Hepatocyte (in vitro differentiated cells): ENCODE measurements around the gene GPR156. TPM values are rescaled to one million over a fixed set of nuclear protein-coding genes. Genes with fewer than 3 reads are reported as not detected.
A peak's percentile ranks its signal among the peaks of the same experiment; 100 is the strongest.

Experiments used
- DNase-seq: peaks from one replicate; pipeline ENCODE4 v3.0.0-alpha.2; 2016; ENCODE audit warnings: low spot score
- H2AFZ ChIP-seq: fragments of 200-600 bp; sonication (generic); 2 replicates; pipeline ENCODE4 v1.6.0; 2016; ENCODE audit warnings: antibody characterized with exemption, mild to moderate bottlenecking
- H3K27ac ChIP-seq: fragments of 200-600 bp; sonication (generic); 2 replicates; pipeline ENCODE4 v1.5.1; 2016; ENCODE audit warnings: mild to moderate bottlenecking
- H3K27me3 ChIP-seq: fragments of 200-600 bp; sonication (generic); 2 replicates; pipeline ENCODE4 v1.6.1; 2016
- H3K36me3 ChIP-seq: fragments of 200-600 bp; sonication (generic); replicated peaks from 2 replicates; pipeline ENCODE4 v1.5.1; 2016; ENCODE audit warnings: low read depth; ENCODE audit not compliant: insufficient read depth
- H3K4me1 ChIP-seq: fragments of 200-600 bp; sonication (generic); 2 replicates; pipeline ENCODE4 v1.5.1; 2016; ENCODE audit warnings: mild to moderate bottlenecking, moderate library complexity; ENCODE audit not compliant: insufficient read depth
- H3K4me2 ChIP-seq: fragments of 200-600 bp; sonication (generic); 2 replicates; pipeline ENCODE4 v1.6.0; 2016
- H3K4me3 ChIP-seq: fragments of 200-600 bp; sonication (generic); 2 replicates; pipeline ENCODE4 v1.5.1; 2016; ENCODE audit warnings: mild to moderate bottlenecking
- H3K79me2 ChIP-seq: fragments of 200-600 bp; sonication (generic); 2 replicates; pipeline ENCODE4 v1.6.0; 2017; ENCODE audit warnings: mild to moderate bottlenecking
- H3K9me2 ChIP-seq: fragments of 200-600 bp; sonication (generic); replicated peaks from 2 replicates; pipeline ENCODE4 v1.6.0; 2017; ENCODE audit warnings: mild to moderate bottlenecking; ENCODE audit not compliant: insufficient read depth
- H3K9me3 ChIP-seq: fragments of 200-600 bp; sonication (generic); 2 replicates; pipeline ENCODE4 v1.5.1; 2016; ENCODE audit warnings: low read depth, mild to moderate bottlenecking
- H4K20me1 ChIP-seq: fragments of 200-600 bp; sonication (generic); 2 replicates; pipeline ENCODE4 v1.6.0; 2016; ENCODE audit warnings: mild to moderate bottlenecking; ENCODE audit not compliant: insufficient read depth, poor library complexity, severe bottlenecking
- CTCF ChIP-seq: fragments of 200-600 bp; sonication (generic); IDR thresholded peaks from 2 replicates; pipeline ENCODE4 v1.5.1; 2016; ENCODE audit warnings: antibody characterized with exemption, mild to moderate bottlenecking; ENCODE audit not compliant: poor library complexity
- EZH2 ChIP-seq: fragments of 200-600 bp; sonication (generic); IDR thresholded peaks from 2 replicates; pipeline ENCODE4 v1.6.1; 2016; ENCODE audit warnings: antibody characterized with exemption, mild to moderate bottlenecking, borderline replicate concordance
- EZH2phosphoT487 ChIP-seq: fragments of 200-600 bp; sonication (generic); IDR thresholded peaks from one replicate; pipeline ENCODE4 v1.6.1; 2018; ENCODE audit warnings: antibody characterized with exemption, mild to moderate bottlenecking, low read depth, moderate library complexity; ENCODE audit not compliant: unreplicated experiment, severe bottlenecking
- WGBS: methylation state at CpG from one replicate; pipeline ENCODE4 v1.1.6; 2016; ENCODE audit warnings: low lambda C conversion rate; ENCODE audit errors: missing lambda C conversion rate; 5-methylcytosine and 5-hydroxymethylcytosine counted together
- polyA plus RNA-seq: library from polyadenylated mRNA; unstranded; fragments of >200 nt; fragmentation: Nextera tagmentation; extraction: Ambion mirVana; gene quantifications from 2 replicates; pipeline ENCODE4 v1.2.1, GENCODE V29; 2016
- total RNA-seq: library from RNA; depleted of rRNA; stranded (reverse); fragments of >200 nt; gene quantifications from 2 replicates; pipeline ENCODE4 v1.2.3, GENCODE V29; 2014

GPR156 gene
- total and polyA plus RNA-seq, 2 experiments from 2014 or later: 0.27 to 0.80 TPM

- Histone ChIP-seq H3K9me2 (no peaks in the 10 kb centered on the region), H3K4me3 (no peak overlapping the region), H3K79me2 (no peaks in the 10 kb centered on the region), H3K4me2 (peak overlapping the region; percentile 58), H4K20me1 (no peaks in the 10 kb centered on the region), H3K27me3 (no peaks in the 10 kb centered on the region), H3K27ac (no peak overlapping the region), H3K36me3 (no peaks in the 10 kb centered on the region), H3K9me3 (no peaks in the 10 kb centered on the region), H3K4me1 (no peaks in the 10 kb centered on the region), H2AFZ (no peak overlapping the region)
- WGBS: 68% methylated on average over 1 of the region's 1 CpG
- no peak for TF ChIP-seq EZH2phosphoT487
- TF ChIP-seq CTCF: no peak
- TF ChIP-seq EZH2: no peak
- DNase-seq: no peak
These were observed 12.7 kb downstream of the GPR156 start for GRCh38 chr3:120272286-120272685.

- Histone ChIP-seq H3K4me3 (no peak overlapping the region), H3K4me2 (no peak overlapping the region), H3K27me3 (no peaks in the 10 kb centered on the region), H3K4me1 (no peaks in the 10 kb centered on the region), H4K20me1 (no peaks in the 10 kb centered on the region), H3K27ac (no peak overlapping the region), H2AFZ (no peak overlapping the region), H3K9me2 (no peaks in the 10 kb centered on the region), H3K36me3 (no peaks in the 10 kb centered on the region), H3K9me3 (no peaks in the 10 kb centered on the region), H3K79me2 (no peaks in the 10 kb centered on the region)
- DNase-seq: no peak
- no peak for TF ChIP-seq EZH2phosphoT487
- no peak for TF ChIP-seq EZH2
- TF ChIP-seq CTCF: no peak
- WGBS: 79% methylated on average over 5 of the region's 5 CpGs
These were observed 19.0 kb downstream of the GPR156 start for GRCh38 chr3:120265989-120266388.

GRCh38 chr3:120264963-120265362 lies 20.1 kb downstream of the GPR156 start:
- H3K27me3 ChIP-seq: no peaks in the 10 kb centered on the region
- H2AFZ ChIP-seq: no peak overlapping the region
- no peaks in the 10 kb centered on the region for H4K20me1 ChIP-seq
- H3K36me3 ChIP-seq: no peaks in the 10 kb centered on the region
- no peak overlapping the region for H3K4me2 ChIP-seq
- H3K27ac ChIP-seq: no peak overlapping the region
- H3K4me1 ChIP-seq: no peaks in the 10 kb centered on the region
- no peaks in the 10 kb centered on the region for H3K79me2 ChIP-seq
- no peak for DNase-seq
- no peaks in the 10 kb centered on the region for H3K9me3 ChIP-seq
- no peaks in the 10 kb centered on the region for H3K9me2 ChIP-seq
- WGBS: 94% methylated on average over 1 of the region's 1 CpG
- no peak for TF ChIP-seq CTCF
- TF ChIP-seq EZH2: no peak
- TF ChIP-seq EZH2phosphoT487: no peak
- no peak overlapping the region for H3K4me3 ChIP-seq

GRCh38 chr3:120263792-120264191 lies 21.2 kb downstream of the GPR156 start:
- Histone ChIP-seq H3K4me2 (no peak overlapping the region), H3K4me3 (no peak overlapping the region), H3K79me2 (no peaks in the 10 kb centered on the region), H2AFZ (no peak overlapping the region), H3K4me1 (no peaks in the 10 kb centered on the region), H3K9me3 (no peaks in the 10 kb centered on the region), H4K20me1 (no peaks in the 10 kb centered on the region), H3K9me2 (no peaks in the 10 kb centered on the region), H3K36me3 (no peaks in the 10 kb centered on the region), H3K27ac (no peak overlapping the region), H3K27me3 (no peaks in the 10 kb centered on the region)
- DNase-seq: no peak
- 76% methylated on average over 5 of the region's 5 CpGs for WGBS
- TF ChIP-seq CTCF (no peak), EZH2phosphoT487 (no peak), EZH2 (no peak)
